ENCODE results near the gene OR8A1. TPM values are rescaled to one million over a fixed set of nuclear protein-coding genes. Genes with fewer than 3 reads are reported as not detected.

OR8A1 gene
- not detected in 5 replicates for total RNA-seq (2022; extraction: Qiagen RNA extraction; ENCODE audit: low read depth)

GRCh38 chr11:124569697-124570096 lies at the start of gene OR8A1:
OR8A1 (plus strand) TSS chr11:124569997; CDS start chr11:124570120, 123 bp downstream.

GRCh38 chr11:124543554-124543953 lies 26.2 kb upstream of the OR8A1 start, which contains the start of gene OR8B12:
OR8B12 (minus strand) TSS chr11:124543654; CDS start chr11:124543654, 0 bp downstream.

DNA sequence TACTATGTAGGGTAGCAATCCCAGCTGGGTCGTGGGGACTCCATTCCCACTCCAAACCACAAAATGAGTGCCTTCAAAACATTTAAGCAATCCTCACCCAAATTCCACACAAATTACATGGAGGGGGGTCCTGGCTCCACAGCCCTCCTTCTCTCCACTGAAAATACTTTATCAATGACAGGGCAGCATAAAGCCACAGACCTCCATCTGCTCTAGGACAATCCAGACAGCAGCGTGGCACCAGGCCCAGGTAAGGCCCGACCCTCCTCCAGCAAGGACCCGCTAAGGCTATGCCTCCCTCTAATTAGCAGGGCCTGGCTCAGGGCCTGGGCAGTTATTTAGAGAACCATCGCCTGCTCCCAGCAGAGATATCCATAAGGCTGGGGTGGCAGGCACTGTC lies 41.3 kb downstream of the OR8A1 start, which contains the start of gene PANX3:
TSS of gene PANX3 (plus strand) at position 365 of the 400 bp plus-strand sequence. CDS start 129 bp downstream, outside the sequence.

Other genes with a start within 250 kb of the OR8A1 start
- not detected in 5 replicates for gene OR8D2, start 249.8 kb upstream of the OR8A1 start, total RNA-seq (2022; extraction: Qiagen RNA extraction; ENCODE audit: low read depth)
- gene OR8B2, start 185.5 kb upstream of the OR8A1 start, total RNA-seq (2022; extraction: Qiagen RNA extraction; ENCODE audit: low read depth): not detected in 5 replicates
- not detected in 5 replicates for gene OR8B3, start 171.0 kb upstream of the OR8A1 start, total RNA-seq (2022; extraction: Qiagen RNA extraction; ENCODE audit: low read depth)
- gene OR8B4, start 145.1 kb upstream of the OR8A1 start, total RNA-seq (2022; extraction: Qiagen RNA extraction; ENCODE audit: low read depth): not detected in 5 replicates
- gene OR8B8, start 124.3 kb upstream of the OR8A1 start, total RNA-seq (2022; extraction: Qiagen RNA extraction; ENCODE audit: low read depth): not detected in 5 replicates
- gene OR8B12, start 26.3 kb upstream of the OR8A1 start, total RNA-seq (2022; extraction: Qiagen RNA extraction; ENCODE audit: low read depth): not detected in 5 replicates
- gene PANX3, start 41.4 kb downstream of the OR8A1 start, total RNA-seq (2022; extraction: Qiagen RNA extraction; ENCODE audit: low read depth): not detected in 5 replicates
- gene TBRG1, start 52.9 kb downstream of the OR8A1 start, total RNA-seq (2022; extraction: Qiagen RNA extraction; ENCODE audit: low read depth): 15.3 to 22.0 TPM (median 16.6 TPM) in 5 replicates
- 11.7 to 15.4 TPM (median 14.0 TPM) in 5 replicates for gene SIAE, start 103.7 kb downstream of the OR8A1 start, total RNA-seq (2022; extraction: Qiagen RNA extraction; ENCODE audit: low read depth)
- 16.4 to 29.5 TPM (median 20.7 TPM) in 5 replicates for gene SPA17, start 103.9 kb downstream of the OR8A1 start, total RNA-seq (2022; extraction: Qiagen RNA extraction; ENCODE audit: low read depth)
- 6.3 to 12.3 TPM (median 11.2 TPM) in 5 replicates for gene NRGN, start 169.9 kb downstream of the OR8A1 start, total RNA-seq (2022; extraction: Qiagen RNA extraction; ENCODE audit: low read depth)
- 0.23 TPM in 1 of 5 replicates, not detected in the others for gene VSIG2, start 182.3 kb downstream of the OR8A1 start, total RNA-seq (2022; extraction: Qiagen RNA extraction; ENCODE audit: low read depth)
- gene ESAM, start 192.3 kb downstream of the OR8A1 start, total RNA-seq (2022; extraction: Qiagen RNA extraction; ENCODE audit: low read depth): 8.7 to 13.3 TPM (median 12.2 TPM) in 5 replicates
- 4.4 to 5.7 TPM (median 5.0 TPM) in 5 replicates for gene MSANTD2, start 230.4 kb downstream of the OR8A1 start, total RNA-seq (2022; extraction: Qiagen RNA extraction; ENCODE audit: low read depth)

Data from A549 treated with RU486 at 1 μM for 4 hours (cell line).